NCI-H2171 treated with DMSO at 0.1 percent for 48 hours (cell line): Measurements from ENCODE around the gene UGT1A6.
"Not testable (repeated sequence)": the region's sequence is repeated elsewhere in the genome, so short reads cannot be mapped to it uniquely, and the experiment has no call there.

Experiments
- DNase-seq: peaks from one replicate; lab custom pipeline; 2025; lab: John Stamatoyannopoulos, UW

UGT1A6 gene

DNA sequence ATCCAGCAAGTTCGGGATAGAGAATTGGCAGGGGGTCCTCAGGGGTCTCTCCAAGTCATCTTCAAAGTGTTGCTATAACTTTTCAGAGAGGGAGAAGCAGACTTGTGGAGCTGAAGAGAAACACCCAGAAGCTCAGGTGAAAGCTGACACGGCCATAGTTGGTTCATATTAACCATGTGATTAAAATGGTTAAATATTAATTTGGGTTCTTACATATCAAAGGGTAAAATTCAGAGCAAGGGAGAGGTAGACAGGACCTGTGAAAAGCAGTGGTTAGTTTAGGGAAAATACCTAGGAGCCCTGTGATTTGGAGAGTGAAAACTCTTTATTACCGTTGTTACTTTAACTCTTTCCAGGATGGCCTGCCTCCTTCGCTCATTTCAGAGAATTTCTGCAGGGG lies at the start of gene UGT1A6:
TSS of gene UGT1A6 (plus strand) at position 243 of the 400 bp plus-strand sequence. CDS start at position 358, 115 bp downstream.
- DNase-seq: no peak

DNA sequence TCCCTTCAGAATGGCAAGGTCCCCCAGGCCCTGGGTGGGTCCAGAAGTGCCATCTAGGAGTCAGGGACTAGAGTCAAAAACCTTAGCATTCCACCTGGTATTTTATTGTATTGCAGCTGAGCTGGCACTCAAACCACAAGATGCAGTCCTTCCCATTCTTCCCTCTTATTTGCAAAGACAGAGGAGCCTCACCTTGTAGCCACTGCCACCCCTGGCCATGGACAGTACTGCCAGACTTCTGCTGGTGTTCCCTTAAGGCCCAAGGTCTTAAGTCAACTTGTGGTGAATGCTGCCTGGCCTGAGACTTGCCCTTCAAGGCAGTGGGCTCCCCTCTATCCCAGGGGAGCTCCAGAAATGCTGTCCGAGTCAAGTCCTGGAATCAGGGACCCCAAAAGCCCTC lies 49.6 kb upstream of the UGT1A6 start:
- no peak for DNase-seq

DNA sequence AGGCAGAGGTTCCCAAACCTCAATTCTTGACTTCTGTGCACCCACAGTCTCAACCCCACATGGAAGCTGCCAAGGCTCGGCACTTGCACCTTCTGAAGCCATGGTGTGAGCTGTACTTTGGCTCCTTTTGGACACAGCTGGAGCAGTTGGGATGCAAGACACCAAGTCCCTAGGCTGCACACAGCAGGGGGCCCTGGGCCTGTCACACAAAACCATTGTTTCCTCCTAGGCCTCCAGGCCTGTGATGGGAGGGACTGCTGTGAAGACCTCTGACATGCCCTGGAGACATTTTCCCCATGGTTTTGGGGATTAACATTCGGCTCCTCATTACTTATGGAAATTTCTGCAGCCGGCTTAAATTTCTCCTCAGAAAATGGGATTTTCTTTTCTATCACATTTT lies 46.7 kb upstream of the UGT1A6 start:
- DNase-seq: not testable (repeated sequence)

DNA sequence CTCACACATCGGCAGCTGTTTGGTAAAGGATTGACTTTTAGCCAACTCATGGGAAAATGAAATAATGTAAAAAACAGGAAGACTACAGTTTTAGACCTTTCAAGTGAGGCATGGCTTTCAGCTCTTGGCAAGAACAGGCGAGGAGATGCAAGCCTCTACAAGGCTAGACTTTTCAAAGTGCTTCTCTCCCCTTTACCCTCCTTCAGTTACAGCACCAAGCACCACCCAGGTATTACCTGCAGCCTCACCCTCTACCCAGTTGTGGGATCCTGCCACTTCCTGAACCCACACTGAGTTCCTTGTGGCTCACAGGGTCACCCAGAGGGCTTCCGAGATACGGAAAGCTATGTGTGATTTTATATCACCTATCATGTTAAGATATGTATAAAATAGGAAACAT lies 41.7 kb upstream of the UGT1A6 start:
- no peak for DNase-seq

- DNase-seq: no peak
Observed at GRCh38 chr2:233651430-233651829, 41.3 kb upstream of the UGT1A6 start.

DNA sequence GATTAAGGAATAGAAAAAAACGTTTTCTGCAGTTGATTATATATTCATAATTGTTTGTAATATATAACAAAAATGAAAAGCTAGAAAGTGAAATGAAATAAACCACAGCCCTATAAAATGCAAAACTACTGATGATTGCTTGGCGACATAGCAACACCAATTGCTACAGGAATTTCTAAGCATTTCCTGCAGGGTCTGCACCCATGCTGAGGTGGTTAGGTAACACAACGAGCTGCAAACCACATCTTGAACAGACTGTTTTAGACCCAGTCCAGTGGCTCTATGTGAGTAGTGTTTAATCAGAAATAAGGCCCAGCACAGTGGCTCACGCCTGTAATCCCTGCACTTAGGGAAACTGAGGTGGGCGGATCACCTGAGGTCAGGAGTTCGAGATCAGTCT lies 38.2 kb upstream of the UGT1A6 start:
- DNase-seq: no peak

DNA sequence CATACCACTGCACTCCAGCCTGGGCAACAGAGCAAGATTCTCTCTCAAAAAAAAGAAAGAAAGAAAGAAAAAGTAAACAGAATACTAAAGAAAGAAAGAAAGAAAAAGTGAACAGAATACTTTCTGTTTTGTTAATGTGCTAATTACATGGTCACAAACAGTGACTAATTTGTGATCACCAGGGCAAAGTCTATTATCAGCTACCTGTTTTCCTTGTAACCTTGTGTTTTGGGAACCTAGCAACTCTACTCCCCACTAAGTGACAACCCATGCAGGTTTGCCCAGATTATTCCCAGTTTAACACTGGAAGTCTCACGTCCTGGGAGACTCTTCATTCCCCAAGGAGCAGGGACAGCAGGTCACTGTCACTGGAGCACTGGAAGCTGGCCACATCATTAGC lies 37.6 kb upstream of the UGT1A6 start:
- DNase-seq: no peak

DNA sequence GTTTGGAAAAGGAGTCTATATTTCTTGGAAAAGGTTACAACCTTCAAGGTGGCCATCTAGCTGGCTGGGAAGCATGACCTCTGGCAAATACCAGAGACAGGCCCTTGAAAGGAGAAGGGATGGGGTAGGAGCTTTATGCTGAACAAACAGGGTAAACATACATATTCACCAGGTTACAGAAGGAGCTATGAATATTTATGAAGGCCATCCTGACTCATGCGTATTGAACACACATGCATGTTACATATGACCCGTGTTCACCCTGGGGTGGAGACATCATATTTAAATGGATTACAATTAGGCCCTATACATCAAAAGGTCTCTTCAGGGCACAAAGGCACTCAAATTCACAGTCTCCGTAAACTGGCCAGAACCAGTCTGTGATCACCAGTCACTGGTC lies 36.7 kb upstream of the UGT1A6 start:
- not testable (repeated sequence) for DNase-seq

DNA sequence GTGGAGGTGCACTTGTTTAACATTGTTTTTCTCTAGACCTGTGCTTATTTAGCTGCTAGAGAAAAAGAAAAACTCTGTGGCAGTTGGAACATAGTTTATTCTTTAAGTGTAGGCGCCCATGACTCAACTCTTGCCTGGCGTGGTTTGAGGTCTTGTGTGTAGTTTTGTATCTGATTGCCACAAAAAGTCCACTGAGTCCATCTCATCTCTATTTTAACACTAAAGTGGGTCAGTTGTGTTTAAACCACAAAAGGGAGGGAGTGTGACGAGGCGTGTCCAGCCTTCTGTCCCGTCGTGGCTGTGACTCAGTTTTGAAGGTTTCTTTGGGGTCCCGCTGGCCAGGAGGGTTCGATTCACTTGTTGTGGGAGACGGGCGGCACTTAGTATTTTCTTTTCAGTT lies 36.2 kb upstream of the UGT1A6 start:
- DNase-seq: no peak

- no peak for DNase-seq
Observed at GRCh38 chr2:233658610-233659009, 34.1 kb upstream of the UGT1A6 start.

GRCh38 chr2:233663911-233664310 lies 28.8 kb upstream of the UGT1A6 start:
- no peak for DNase-seq

GRCh38 chr2:233668605-233669260 lies 24.0 kb upstream of the UGT1A6 start:
- DNase-seq: no peak

DNA sequence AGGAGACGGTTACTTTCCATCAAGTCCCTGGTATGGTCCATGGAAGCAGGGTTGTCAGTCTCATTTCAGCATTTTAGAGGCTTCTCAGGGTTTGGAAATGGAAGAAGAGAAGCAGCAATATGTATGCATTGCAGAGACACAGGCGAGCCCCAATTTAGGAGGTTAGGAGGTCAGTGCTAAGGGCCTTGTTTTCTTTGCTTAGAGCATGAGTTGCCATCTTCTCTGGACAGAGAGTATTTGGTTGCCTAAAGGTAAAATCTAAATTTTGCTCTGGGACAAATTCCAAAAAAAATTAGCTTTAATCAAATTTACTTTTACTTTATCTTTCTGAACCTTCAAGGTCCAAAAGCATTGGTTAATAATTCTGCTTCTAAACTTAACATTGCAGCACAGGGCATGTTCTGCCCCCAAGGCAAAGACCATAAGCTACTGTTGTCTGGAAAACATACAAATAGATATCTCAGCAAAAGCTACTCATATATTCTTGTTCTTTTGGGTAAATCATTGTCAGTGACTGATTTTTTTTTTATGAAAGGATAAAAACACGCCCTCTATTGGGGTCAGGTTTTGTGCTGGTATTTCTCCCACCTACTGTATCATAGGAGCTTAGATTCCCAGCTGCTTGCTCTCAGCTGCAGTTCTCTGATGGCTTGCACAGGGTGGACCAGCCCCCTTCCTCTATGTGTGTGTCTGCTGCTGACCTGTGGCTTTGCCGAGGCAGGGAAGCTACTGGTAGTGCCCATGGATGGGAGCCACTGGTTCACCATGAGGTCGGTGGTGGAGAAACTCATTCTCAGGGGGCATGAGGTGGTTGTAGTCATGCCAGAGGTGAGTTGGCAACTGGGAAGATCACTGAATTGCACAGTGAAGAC lies 21.2 kb upstream of the UGT1A6 start, which contains the start of gene UGT1A9:
TSS of gene UGT1A9 (plus strand) at position 609 of the 872 bp plus-strand sequence. CDS start at position 646, 37 bp downstream.
- DNase-seq: no peak

- no peak for DNase-seq
Observed at GRCh38 chr2:233672886-233673285, 19.8 kb upstream of the UGT1A6 start.

DNA sequence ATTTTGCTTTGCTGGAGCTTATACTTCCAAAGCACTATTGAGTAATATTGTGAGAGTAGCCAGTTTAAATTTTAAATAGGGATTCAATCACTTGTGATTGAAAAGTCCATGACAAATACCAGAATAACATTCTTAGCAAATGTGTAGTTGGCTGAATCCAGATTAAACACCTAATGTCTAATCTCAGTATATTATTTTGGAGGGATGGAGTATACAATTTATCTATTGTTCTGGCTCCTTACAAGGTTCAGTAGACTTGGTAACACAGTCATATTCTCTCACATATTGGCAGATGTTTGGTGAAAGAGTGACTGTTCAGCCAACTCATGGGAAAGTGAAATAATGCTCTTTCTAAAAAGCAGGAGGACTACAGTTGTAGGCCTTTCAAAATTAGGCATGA lies 18.8 kb upstream of the UGT1A6 start:
- DNase-seq: no peak

- DNase-seq: no peak
Observed at GRCh38 chr2:233674314-233674713, 18.4 kb upstream of the UGT1A6 start.

DNA sequence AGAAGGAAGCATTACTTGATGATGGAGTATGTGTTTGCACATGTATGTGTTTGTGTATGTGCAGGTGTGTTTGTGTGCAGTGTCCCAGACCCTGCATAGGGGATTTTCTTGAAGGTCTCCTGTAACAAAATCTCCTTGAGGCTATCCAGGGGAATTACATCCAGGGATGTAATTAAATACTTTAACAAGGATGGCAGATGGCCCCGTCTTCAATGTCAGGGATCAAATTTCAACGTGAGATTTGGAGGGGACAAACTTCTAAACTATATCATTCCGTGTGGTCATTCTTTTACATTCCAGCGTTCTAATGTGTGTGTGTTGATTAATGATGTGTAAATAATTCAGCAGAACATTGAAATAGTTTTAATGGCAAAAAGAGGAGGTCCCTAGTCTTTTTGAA lies 17.7 kb upstream of the UGT1A6 start:
- peak; percentile 73 for DNase-seq

GRCh38 chr2:233676046-233676445 lies 16.6 kb upstream of the UGT1A6 start:
- DNase-seq: no peak

DNA sequence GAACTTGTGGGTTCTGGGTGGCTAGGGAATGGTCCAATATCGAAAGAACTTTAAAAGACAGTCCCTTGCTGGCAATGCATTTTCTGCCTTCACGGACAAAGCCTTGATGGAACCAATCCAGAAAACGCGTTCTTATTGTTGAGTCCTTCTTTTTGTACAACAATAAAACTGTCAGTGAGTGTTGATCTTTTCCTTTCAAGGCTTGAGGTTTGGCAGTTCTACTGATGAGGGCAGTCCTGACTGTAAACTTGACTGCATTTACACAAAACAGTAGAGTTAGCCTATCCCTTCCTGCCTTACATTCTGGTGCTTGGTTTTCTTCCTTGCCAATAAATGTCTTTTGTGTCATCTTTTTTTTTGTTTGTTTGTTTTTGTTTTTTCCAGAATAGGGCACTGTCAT lies 13.5 kb upstream of the UGT1A6 start:
- DNase-seq: no peak

DNA sequence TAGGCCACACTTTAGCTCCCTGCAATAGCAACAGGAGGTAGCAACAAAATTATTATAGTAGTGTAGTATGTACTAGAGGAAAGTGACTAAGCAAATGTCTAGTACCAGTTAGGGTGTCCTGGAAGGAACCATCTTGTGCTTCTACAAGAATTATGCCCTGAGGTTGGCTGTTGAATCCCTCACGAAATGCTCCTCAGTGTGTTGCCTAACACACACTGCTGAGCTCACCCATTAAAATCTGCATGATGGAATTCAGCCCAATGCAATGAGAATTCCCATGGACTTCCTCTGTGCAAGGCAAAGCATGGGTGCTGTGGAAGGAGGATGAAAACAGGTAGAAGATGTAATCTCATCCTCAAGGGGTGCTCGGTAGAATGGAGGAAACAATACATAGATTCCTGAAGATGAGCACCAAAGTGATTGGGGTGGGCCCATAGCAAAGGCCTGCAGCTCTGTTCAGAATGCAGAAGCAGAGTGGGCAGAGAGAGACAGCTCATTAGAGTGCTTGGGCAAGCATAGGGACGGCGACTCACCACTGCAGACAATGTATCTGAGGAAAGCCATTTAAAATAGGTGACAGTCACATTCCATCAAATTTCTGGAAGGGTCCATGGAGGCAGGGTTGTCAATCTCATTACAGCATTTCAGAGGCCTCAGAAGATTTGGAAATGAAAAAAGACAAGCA lies 12.2 kb upstream of the UGT1A6 start:
- no peak for DNase-seq

GRCh38 chr2:233681521-233682099 lies 11.1 kb upstream of the UGT1A6 start, which contains the start of gene UGT1A7:
Gene UGT1A7 (plus strand): TSS chr2:233681901. CDS start chr2:233681938, 37 bp downstream.
- DNase-seq: no peak

GRCh38 chr2:233684640-233685039 lies 8.1 kb upstream of the UGT1A6 start:
- no peak for DNase-seq
